ENCODE data around the gene ERF. TPM values are rescaled to one million over a fixed set of nuclear protein-coding genes. Genes with fewer than 3 reads are reported as not detected.
A peak's percentile ranks its signal among the peaks of the same experiment; 100 is the strongest.
"Not testable (repeated sequence)": the region's sequence is repeated elsewhere in the genome, so short reads cannot be mapped to it uniquely, and the experiment has no call there.

Gene ERF
- total RNA-seq, 1 donor from 2014 or later: 33.5 TPM

- Histone ChIP-seq H3K4me3 (peak overlapping the region; percentile 80), H3K36me3 (peaks cover 14% of the 10 kb centered on the region), H3K4me1 (peaks cover 33% of the 10 kb centered on the region), H3K27me3 (ENCODE audit: low read depth) (no peaks in the 10 kb centered on the region), H3K27ac (replicated peaks) (peak overlapping the region; percentile 99), H3K9me3 (replicated peaks) (no peaks in the 10 kb centered on the region)
- intact Hi-C loops (cut with micrococcal nuclease): no loop called here
- peak; percentile 98 for DNase-seq
- no peak for TF ChIP-seq CTCF (IDR thresholded peaks at IDR 0.05; ENCODE audit: borderline replicate concordance)
Measured at GRCh38 chr19:42268142-42268703, 13.3 kb upstream of the ERF start.

DNA sequence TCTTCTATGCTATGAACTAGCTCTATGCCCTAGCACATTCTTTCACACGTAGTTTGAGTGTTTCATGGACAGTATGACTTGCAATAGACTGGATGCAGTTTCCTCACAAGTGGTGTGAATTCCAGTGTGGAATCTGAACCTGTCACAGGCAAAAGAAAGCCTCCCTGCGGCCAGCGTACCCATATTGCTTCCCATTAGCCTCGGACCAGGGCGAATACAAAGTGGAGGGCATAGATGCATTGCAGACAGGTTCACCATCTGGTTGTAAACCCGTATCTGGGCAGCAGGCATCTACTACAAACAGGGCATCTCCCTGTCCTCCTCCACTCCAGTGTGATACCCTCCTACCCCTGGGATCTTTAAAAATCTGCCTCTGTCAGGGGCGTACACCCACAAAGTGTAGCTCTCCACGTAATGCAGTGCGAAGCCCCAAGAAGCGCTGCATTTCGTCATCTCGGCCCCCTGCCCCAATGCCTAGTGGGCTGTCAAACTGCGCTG, 12.8 kb upstream of the ERF start:
- H3K27ac ChIP-seq (replicated peaks): peak overlapping the region; percentile 99
- DNase-seq: no peak
- H3K4me3 ChIP-seq: peak overlapping the region; percentile 80
- H3K4me1 ChIP-seq: peaks cover 33% of the 10 kb centered on the region
- H3K36me3 ChIP-seq: peaks cover 9% of the 10 kb centered on the region
- intact Hi-C loops (cut with micrococcal nuclease): no loop called here
- no peaks in the 10 kb centered on the region for H3K27me3 ChIP-seq (ENCODE audit: low read depth)
- no peak for TF ChIP-seq CTCF (IDR thresholded peaks at IDR 0.05; ENCODE audit: borderline replicate concordance)
- H3K9me3 ChIP-seq (replicated peaks): no peaks in the 10 kb centered on the region

DNA sequence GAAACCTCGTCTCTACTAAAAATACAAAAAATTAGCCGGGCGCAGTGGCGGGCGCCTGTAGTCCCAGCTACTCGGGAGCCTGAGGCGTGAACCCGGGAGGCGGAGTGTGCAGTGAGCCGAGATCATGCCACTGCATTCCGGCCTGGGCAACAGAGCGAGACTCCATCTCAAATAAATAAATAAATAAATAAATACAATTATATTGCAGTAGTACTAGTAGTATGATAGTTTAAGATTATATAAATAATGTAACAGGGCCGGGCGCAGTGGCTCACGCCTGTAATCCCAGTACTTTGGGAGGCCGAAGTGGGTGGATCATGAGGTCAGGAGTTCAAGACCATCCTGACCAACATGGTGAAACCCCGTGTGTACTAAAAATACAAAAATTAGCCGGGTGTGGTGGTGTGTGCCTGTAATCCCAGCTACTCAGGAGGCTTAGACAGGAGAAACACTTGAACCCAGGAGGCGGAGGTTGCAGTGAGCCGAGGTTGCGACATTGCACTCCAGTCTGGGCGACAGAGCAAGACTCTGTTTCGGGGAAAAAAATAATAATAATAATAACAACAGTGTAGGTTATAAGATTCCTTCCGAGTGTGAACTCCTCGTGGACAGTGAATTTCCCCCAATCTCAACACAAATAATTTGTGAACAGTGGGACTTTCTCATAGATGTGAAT, 12.1 kb upstream of the ERF start:
- Histone ChIP-seq H3K27ac (replicated peaks) (peak overlapping the region; percentile 99), H3K4me1 (peaks cover 33% of the 10 kb centered on the region)
- H3K36me3 ChIP-seq; intact Hi-C loops (cut with micrococcal nuclease); DNase-seq; H3K9me3 ChIP-seq (replicated peaks); H3K4me3 ChIP-seq; H3K27me3 ChIP-seq (ENCODE audit: low read depth): not testable (repeated sequence)

GRCh38 chr19:42266105-42266504, 11.2 kb upstream of the ERF start:
- H3K9me3 ChIP-seq (replicated peaks); H3K27me3 ChIP-seq (ENCODE audit: low read depth); H3K4me3 ChIP-seq; intact Hi-C loops (cut with micrococcal nuclease); DNase-seq; H3K27ac ChIP-seq (replicated peaks); H3K36me3 ChIP-seq: not testable (repeated sequence)
- peaks cover 25% of the 10 kb centered on the region for H3K4me1 ChIP-seq

- Histone ChIP-seq H3K4me3 (no peak overlapping the region), H3K4me1 (peaks cover 3% of the 10 kb centered on the region), H3K36me3 (no peaks in the 10 kb centered on the region), H3K9me3 (replicated peaks) (no peaks in the 10 kb centered on the region), H3K27ac (replicated peaks) (no peak overlapping the region), H3K27me3 (ENCODE audit: low read depth) (no peaks in the 10 kb centered on the region)
- intact Hi-C loops (cut with micrococcal nuclease): no loop called here
- no peak for TF ChIP-seq CTCF (IDR thresholded peaks at IDR 0.05; ENCODE audit: borderline replicate concordance)
- no peak for DNase-seq
Measured at GRCh38 chr19:42261763-42262162, 6.8 kb upstream of the ERF start.

GRCh38 chr19:42257842-42258241, 2.9 kb upstream of the ERF start:
- H3K27me3 ChIP-seq (ENCODE audit: low read depth); H3K9me3 ChIP-seq (replicated peaks); H3K4me3 ChIP-seq; DNase-seq; H3K27ac ChIP-seq (replicated peaks); H3K36me3 ChIP-seq; intact Hi-C loops (cut with micrococcal nuclease): not testable (repeated sequence)
- peaks cover 40% of the 10 kb centered on the region for H3K4me1 ChIP-seq
